Left lobe of liver (tissue), 2 donors: ENCODE data around the gene NDUFA13. TPM values are rescaled to one million over a fixed set of nuclear protein-coding genes. Genes with fewer than 3 reads are reported as not detected.

ENCODE experiments used
- ATAC-seq: fragments of 200-7000 bp; cut with Tn5 transposase; one replicate; pipeline ENCODE4 v1.9.1; 2020; ENCODE audit warnings: mild to moderate bottlenecking, moderate library complexity
- DNase-seq: peaks from one replicate; pipeline ENCODE4 v3.0.0-alpha.2; 2020; ENCODE audit warnings: low spot score
- total RNA-seq: library from RNA; stranded (reverse); gene quantifications from one replicate; pipeline ENCODE4 v1.2.1, GENCODE V29; 2021
- donor health status: DM: no; HTN: no; CAD: no; lungs with moderate emphysema.
- donor health status: DM: no; HTN: yes; CAD: no.

The NDUFA13 gene
- total RNA-seq, 1 donor from 2014 or later = 200 TPM

DNA sequence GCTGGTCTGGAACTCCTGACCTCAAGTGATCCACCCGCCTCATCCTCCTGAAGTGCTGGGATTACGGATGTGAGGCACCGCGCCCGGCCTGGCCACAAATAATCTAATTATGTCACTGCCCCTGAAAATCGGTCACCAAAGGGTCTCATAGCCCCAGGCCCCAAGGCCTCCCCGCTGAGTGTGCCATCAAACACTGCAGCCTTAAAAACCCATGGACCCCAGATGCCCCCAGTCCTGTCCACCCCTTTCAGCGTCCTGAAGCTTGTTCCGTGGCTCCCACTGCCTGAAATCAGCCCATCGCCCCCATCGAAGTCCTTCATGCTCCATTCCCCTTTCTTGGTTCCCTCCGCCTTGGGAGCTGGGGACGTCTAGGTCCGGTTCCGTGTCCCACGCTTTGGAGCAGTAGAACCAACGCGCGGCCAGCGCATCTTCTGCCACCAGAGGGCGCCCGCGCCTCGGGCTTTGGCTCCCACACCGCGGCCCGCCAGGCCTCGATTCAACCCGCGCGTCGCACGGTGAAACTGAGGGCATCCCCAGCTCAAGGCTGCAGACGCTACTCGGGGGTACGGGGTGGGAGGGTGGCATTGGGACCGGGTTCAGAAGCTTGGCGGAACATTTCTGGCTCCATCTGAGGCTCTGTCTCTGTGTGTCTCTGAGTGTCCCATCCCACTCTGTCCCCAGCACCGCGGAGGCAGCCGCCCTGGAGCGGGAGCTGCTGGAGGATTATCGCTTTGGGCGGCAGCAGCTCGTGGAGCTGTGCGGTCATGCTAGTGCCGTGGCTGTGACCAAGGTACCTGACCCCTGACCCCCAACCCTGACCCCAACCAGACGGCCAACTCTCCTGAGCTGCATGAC lies 16.2 kb downstream of the NDUFA13 start:
- DNase-seq (peak; percentile 79), ATAC-seq (peak; percentile 88)

DNA sequence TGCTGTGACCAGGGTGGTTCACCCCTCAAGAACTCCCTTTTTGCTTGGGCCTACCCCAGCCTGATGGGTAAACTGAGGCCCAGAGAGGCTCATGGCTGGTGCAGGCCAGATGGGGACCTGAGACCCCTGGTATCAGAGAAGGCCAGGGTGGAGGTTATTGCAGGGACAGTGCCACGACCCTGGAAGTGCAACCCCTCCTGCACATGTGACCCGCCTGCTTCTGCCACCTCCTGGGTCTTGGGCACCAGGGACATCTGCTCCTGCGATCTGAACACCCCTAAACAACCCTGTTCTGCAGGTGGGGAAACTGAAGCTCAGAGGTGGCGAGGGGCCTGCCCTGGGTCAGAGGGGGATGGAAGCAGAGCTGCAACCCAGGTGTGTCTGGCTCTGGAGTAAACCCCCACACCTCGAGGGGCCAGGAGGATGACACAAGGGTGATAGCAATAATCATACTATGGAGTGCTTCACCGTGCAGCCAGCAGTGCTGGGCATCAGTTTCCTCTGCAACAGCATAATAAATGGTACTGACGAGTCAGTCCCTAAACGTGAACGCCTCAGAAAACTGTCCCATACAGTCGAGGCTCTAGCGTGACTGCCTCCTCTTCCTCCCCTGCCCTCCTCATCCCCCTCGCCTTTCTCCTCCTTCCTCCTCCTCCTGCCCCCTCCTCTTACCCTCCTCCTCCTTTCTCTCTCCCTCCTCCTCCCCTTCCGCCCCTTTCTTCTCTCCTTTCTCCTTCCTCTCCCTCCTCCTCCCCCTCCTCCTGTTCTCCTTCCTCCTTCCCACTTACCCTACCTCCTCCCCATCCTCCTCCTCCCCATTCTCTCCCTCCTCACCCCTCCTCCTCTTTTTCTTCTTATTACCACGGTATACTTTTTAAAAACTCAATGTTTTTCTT lies 17.0 kb downstream of the NDUFA13 start:
- no peak for DNase-seq
- ATAC-seq = no peak

DNA sequence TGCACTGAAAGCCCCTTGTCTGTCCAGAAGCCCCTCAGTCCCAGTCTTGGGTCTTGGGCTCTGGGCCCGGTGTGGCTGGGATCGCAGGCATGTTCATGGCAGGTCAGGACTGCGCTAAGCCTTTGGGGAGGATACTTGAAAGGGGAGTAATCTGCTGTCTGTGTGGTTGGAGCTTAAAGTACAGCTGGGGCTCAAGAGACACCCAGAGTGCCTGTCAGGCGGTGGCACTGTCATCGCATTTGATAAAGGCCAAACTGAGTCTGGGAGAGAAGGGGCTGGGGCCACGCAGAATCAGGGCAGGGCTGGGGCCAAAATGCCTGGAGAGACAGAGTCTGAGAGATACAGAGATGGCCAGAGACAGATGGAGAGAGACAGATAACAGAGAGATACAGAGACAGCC lies 17.8 kb downstream of the NDUFA13 start:
- ATAC-seq (no peak), DNase-seq (no peak)

GRCh38 chr19:19534556-19535265 lies 18.7 kb downstream of the NDUFA13 start:
- ATAC-seq (no peak), DNase-seq (no peak)

GRCh38 chr19:19535311-19536191 lies 19.5 kb downstream of the NDUFA13 start:
- DNase-seq (no peak), ATAC-seq (no peak)

DNA sequence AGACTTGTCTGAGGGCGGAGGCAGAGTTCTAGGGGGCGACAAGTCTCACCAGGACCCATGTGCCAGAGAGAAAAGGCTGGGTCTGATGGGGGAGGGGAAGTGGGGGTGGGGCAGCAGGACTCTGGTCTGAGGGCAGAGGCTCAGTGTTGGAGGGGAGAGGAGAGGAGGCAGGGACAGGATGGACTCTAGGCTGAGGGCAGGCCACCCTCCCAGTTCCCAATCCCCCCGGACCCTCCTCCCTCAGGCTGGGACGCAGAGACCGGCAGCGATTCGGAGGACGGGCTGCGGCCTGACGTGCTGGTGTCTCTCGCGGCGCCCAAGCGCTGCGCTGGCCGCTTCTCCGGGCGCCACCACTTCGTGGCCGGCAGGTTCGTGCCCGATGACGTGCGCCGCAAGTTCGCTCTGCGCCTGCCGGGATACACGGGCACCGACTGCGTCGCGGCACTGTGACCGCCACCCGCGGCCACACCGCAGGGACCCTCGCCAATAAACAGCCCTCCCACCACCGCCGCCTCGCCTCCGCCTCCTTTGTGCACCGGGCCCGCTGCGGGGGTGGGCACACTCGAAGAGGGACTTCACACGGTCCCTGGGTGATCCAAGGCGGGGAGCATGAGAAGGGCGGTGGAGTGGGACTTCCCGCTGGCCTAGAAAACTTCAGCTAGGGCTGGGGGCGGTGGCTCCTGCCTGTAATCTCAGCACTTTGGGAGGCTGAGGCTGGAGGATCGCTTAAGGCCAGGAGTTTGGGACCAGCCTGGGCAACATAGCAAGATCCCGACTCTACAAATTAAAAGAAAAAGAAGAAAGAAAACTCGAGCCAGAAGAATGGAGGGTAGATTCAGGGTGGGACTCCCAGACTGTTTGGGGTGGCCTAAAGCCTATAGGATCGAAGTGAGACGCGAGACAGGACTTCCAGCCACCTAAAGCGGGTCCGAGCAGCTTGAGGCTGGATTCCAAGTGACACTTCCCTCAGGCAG lies 21.3 kb downstream of the NDUFA13 start:
- DNase-seq (no peak), ATAC-seq (no peak)

- ATAC-seq (peak; percentile 18), DNase-seq (no peak)
Observed at GRCh38 chr19:19538061-19538784, 22.2 kb downstream of the NDUFA13 start, which contains the start of gene CILP2. Gene CILP2, plus strand, starts transcription at chr19:19538265. Its CDS starts 85 bp downstream, at chr19:19538350.

- DNase-seq = no peak
- ATAC-seq = no peak
Observed at GRCh38 chr19:19538785-19539166, 22.8 kb downstream of the NDUFA13 start.

DNA sequence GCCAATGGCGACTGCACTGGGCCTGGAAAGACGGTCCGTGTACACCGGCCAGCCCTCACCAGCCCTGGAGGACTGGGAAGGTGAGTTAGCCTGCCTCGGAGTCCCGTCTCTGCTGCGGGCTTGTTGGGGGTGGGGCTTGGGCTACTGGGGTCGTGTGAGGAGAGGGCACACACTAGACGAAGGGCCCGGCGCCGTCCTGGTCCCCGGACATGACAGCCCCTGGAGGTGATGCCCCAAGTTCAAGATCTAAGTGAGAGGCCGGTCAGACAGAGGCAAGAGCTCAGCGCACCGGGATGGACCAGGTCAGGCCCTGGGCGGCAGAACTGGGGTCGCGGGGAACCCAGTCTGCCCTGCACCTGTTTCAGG lies 23.7 kb downstream of the NDUFA13 start:
- no peak for ATAC-seq
- DNase-seq = no peak

DNA sequence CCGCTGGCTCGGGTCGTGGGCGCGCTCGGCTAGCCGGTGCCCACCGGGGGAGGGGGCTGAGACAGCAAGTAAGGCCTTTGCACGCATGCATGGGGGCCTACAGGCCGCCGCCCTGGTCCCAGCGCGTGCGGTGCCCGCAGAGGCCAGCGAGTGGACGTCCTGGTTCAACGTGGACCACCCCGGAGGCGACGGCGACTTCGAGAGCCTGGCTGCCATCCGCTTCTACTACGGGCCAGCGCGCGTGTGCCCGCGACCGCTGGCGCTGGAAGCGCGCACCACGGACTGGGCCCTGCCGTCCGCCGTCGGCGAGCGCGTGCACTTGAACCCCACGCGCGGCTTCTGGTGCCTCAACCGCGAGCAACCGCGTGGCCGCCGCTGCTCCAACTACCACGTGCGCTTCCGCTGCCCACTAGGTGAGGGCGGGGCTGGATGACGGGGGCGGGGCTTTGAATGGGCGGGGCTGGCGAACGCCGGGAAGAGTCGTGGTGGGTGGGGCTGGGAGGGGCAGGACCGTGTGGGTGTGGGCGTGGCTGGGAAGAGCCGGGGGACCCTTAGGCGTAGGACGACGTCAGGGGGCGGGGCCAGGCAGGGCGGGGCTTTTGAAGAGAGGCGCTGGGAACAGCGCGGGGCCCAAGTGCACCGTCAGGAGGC lies 24.2 kb downstream of the NDUFA13 start:
- ATAC-seq = no peak
- no peak for DNase-seq

DNA sequence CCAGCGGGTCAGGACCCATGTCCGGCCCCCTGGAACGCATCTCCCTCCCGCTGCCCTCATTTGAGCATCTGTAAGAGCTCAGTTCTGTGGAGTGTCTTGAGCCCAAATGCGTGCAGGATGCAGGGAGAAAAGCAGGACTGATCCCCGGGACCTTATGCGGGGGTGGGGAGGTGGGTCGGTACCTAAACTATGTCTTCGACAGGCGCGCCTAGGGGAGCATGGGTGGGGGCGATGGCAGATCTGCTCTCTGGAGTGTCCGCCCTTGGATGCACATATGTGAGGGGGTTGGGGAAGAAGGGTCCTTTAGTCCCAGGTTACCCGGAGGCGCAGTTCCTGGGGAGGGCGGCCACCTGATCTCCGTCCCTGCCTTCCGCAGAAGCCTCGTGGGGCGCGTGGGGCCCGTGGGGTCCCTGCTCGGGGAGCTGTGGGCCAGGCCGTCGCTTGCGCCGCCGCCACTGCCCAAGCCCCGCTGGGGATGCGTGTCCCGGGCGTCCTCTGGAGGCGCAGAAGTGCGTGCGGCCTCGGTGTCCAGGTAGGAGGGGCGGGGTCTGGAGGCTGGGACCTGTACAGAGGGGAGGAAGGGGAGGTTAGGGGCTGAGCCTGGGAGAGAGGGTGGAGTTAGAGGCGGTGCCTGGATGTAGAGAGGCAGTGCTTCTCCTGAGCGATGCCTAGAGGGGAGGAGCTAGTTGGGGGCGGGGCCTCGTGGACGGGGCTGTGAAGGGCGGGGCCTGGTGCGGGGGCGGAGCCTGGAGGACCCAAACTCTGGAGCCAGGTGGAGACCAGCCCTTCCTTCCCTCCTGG lies 24.9 kb downstream of the NDUFA13 start:
- ATAC-seq (no peak), DNase-seq (no peak)

DNA sequence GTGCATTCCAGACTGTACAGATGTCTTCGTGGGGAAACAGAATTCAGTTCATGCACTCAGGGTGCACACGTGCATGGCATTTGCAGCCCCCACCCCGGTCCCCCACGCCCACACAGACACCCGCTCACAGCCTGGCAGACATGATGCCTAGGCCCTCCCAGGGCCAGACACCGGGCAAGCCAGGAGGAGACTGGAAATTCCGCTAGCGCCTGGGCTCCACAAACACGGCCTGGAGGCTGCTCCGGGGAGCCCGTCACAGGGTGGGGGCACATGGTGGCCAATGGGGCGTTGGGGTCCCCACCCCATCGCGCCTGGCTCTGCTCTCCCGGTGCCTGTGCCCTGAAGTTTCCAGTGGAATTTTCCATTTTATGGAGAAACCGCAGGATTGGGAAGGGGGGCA lies 25.6 kb downstream of the NDUFA13 start:
- DNase-seq (no peak), ATAC-seq (no peak)

DNA sequence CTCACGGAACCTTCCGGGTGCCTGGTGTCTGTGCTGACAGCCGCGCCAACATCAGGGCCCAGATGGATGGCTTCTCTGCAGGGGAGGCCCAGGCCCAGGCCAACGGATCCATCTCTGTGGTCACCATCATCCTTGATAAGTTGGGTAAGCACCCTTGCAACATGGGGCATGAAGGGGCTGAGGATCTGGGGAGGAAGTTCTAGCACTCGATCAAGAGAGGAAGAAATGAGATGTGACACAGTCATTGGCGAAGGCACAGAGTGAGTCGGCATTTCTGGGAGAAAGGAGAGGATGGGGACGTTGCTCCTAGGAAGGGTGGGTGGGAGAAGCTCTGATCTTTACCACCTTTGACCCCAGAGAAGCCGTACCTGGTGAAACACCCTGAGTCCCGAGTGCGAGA lies 26.5 kb downstream of the NDUFA13 start:
- ATAC-seq = no peak
- no peak for DNase-seq

DNA sequence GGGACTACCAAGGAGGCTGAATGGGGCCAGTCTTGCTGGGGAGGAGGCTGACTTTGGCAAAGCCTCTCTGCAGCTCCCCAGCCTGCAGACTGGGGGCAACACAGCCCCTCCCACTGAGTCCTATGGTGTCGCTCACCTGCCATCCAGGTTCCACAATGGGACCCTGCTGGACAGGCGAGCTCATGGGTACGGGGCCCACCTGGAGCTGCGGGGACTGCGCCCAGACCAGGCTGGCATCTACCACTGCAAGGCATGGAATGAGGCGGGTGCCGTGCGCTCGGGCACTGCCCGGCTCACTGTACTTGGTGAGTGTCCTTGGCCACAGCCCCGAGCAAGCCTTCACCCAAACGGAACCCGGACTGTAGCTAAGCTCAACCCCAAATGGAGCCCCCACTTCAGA lies 27.1 kb downstream of the NDUFA13 start:
- DNase-seq (no peak), ATAC-seq (no peak)

- ATAC-seq = no peak
- no peak for DNase-seq
Observed at GRCh38 chr19:19543640-19544039, 27.6 kb downstream of the NDUFA13 start.

DNA sequence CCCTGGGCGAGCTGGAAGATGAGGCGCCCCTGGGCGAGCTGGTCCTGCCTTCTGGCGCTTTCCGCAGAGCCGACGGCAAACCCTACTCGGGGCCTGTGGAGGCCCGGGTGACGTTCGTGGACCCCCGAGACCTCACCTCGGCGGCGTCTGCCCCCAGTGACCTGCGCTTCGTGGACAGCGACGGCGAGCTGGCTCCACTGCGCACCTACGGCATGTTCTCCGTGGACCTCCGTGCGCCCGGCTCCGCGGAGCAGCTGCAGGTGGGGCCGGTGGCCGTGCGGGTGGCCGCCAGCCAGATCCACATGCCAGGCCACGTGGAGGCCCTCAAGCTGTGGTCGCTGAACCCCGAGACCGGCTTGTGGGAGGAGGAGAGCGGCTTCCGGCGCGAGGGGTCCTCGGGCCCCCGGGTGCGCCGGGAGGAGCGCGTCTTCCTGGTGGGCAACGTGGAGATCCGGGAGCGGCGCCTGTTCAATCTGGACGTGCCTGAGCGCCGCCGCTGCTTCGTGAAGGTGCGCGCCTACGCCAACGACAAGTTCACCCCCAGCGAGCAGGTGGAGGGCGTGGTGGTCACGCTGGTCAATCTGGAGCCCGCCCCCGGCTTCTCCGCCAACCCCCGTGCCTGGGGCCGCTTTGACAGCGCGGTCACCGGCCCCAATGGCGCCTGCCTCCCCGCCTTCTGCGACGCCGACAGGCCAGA lies 28.4 kb downstream of the NDUFA13 start:
- DNase-seq (no peak), ATAC-seq (no peak)
